BE2C (cell line): ENCODE data around the gene MEF2C.

Experiments used
- DNase-seq: peaks from one replicate; pipeline ENCODE4 v3.0.0-alpha.2; 2020
- H3K27me3 ChIP-seq: fragments of 250-450 bp; sonication (Bioruptor Pico); 2 replicates; pipeline ENCODE4 v1.5.1; 2020; ENCODE audit warnings: mild to moderate bottlenecking
- H3K36me3 ChIP-seq: fragments of 250-450 bp; sonication (Bioruptor Pico); 2 replicates; pipeline ENCODE4 v1.5.1; 2020; ENCODE audit warnings: mild to moderate bottlenecking
- H3K4me1 ChIP-seq: fragments of 250-450 bp; sonication (Bioruptor Pico); 2 replicates; pipeline ENCODE4 v1.5.1; 2020
- H3K4me3 ChIP-seq: 2 replicates; pipeline ENCODE4 v1.5.1; 2011; ENCODE audit warnings: low read depth, low read length
- H3K9me3 ChIP-seq: fragments of 250-450 bp; sonication (Bioruptor Pico); 2 replicates; pipeline ENCODE4 v1.5.1; 2020
- CTCF ChIP-seq: IDR thresholded peaks from 2 replicates; pipeline ENCODE4 v1.5.1; 2012; ENCODE audit warnings: mild to moderate bottlenecking, low read depth, low read length

Gene MEF2C

GRCh38 chr5:88883836-88884607 is 1.0 kb upstream of the MEF2C start:
- no peak for TF ChIP-seq CTCF
- no peaks in the 10 kb centered on the region for H3K9me3 ChIP-seq
- H3K27me3 ChIP-seq: peaks cover 81% of the 10 kb centered on the region
- no peaks in the 10 kb centered on the region for H3K4me1 ChIP-seq
- no peaks in the 10 kb centered on the region for H3K36me3 ChIP-seq
- peak overlapping the region; percentile 67 for H3K4me3 ChIP-seq
- peak; percentile 33 for DNase-seq

GRCh38 chr5:88882276-88883038 is 527 bp downstream of the MEF2C start:
- Histone ChIP-seq H3K4me3 (peak overlapping the region; percentile 67), H3K9me3 (no peaks in the 10 kb centered on the region), H3K4me1 (no peaks in the 10 kb centered on the region), H3K36me3 (no peaks in the 10 kb centered on the region), H3K27me3 (peaks cover 71% of the 10 kb centered on the region)
- DNase-seq: no peak
- no peak for TF ChIP-seq CTCF

- no peaks in the 10 kb centered on the region for H3K36me3 ChIP-seq
- no peak for DNase-seq
- no peaks in the 10 kb centered on the region for H3K9me3 ChIP-seq
- no peak for TF ChIP-seq CTCF
- no peaks in the 10 kb centered on the region for H3K4me1 ChIP-seq
- H3K27me3 ChIP-seq: peaks cover 68% of the 10 kb centered on the region
- no peak overlapping the region for H3K4me3 ChIP-seq
These were observed 1.4 kb downstream of the MEF2C start for GRCh38 chr5:88881571-88881971.

GRCh38 chr5:88880201-88880600 is 2.8 kb downstream of the MEF2C start:
- no peaks in the 10 kb centered on the region for H3K9me3 ChIP-seq
- no peaks in the 10 kb centered on the region for H3K36me3 ChIP-seq
- H3K4me3 ChIP-seq: no peak overlapping the region
- H3K4me1 ChIP-seq: no peaks in the 10 kb centered on the region
- no peak for TF ChIP-seq CTCF
- H3K27me3 ChIP-seq: peaks cover 66% of the 10 kb centered on the region
- DNase-seq: no peak

- peaks cover 63% of the 10 kb centered on the region for H3K27me3 ChIP-seq
- H3K4me3 ChIP-seq: no peak overlapping the region
- no peak for TF ChIP-seq CTCF
- no peak for DNase-seq
- no peaks in the 10 kb centered on the region for H3K9me3 ChIP-seq
- no peaks in the 10 kb centered on the region for H3K36me3 ChIP-seq
- H3K4me1 ChIP-seq: no peaks in the 10 kb centered on the region
These were observed 3.3 kb downstream of the MEF2C start for GRCh38 chr5:88879724-88880123.

- no peak overlapping the region for H3K4me3 ChIP-seq
- H3K9me3 ChIP-seq: no peaks in the 10 kb centered on the region
- TF ChIP-seq CTCF: no peak
- no peak for DNase-seq
- no peaks in the 10 kb centered on the region for H3K36me3 ChIP-seq
- peaks cover 59% of the 10 kb centered on the region for H3K27me3 ChIP-seq
- H3K4me1 ChIP-seq: no peaks in the 10 kb centered on the region
These were observed 4.0 kb downstream of the MEF2C start for GRCh38 chr5:88878976-88879375.
